H9 (cell line): ENCODE results near the gene C2orf92. TPM values are rescaled to one million over a fixed set of nuclear protein-coding genes. Genes with fewer than 3 reads are reported as not detected.

Experiments used
- DNase-seq: peaks from one replicate; pipeline ENCODE4 v3.0.0-alpha.2; 2017
- H2AFZ ChIP-seq: one replicate; pipeline ENCODE4 v1.6.1; 2013; ENCODE audit warnings: mild to moderate bottlenecking, low read length, control low read depth, moderate library complexity
- H2AK5ac ChIP-seq: 2 replicates; pipeline ENCODE4 v1.6.1; 2013; ENCODE audit warnings: low read length, control low read depth, mixed read lengths; ENCODE audit not compliant: insufficient read length
- H2BK120ac ChIP-seq: one replicate; pipeline ENCODE4 v1.6.1; 2013; ENCODE audit warnings: low read depth, mild to moderate bottlenecking, low read length, control low read depth, inconsistent platforms; ENCODE audit not compliant: poor library complexity, severe bottlenecking
- H2BK12ac ChIP-seq: 2 replicates; pipeline ENCODE4 v1.6.1; 2013; ENCODE audit warnings: low read length, control low read depth, mixed read lengths, low read depth; ENCODE audit not compliant: insufficient read length
- H2BK15ac ChIP-seq: 2 replicates; pipeline ENCODE4 v1.6.1; 2013; ENCODE audit warnings: low read depth, low read length, control low read depth
- H2BK20ac ChIP-seq: one replicate; pipeline ENCODE4 v1.6.1; 2013; ENCODE audit warnings: low read depth, mild to moderate bottlenecking, low read length, control low read depth, inconsistent platforms; ENCODE audit not compliant: poor library complexity, severe bottlenecking
- H2BK5ac ChIP-seq: 2 replicates; pipeline ENCODE4 v1.6.1; 2013; ENCODE audit warnings: low read length, control low read depth, mixed read lengths; ENCODE audit not compliant: insufficient read length
- H3K14ac ChIP-seq: 2 replicates; pipeline ENCODE4 v1.6.1; 2013; ENCODE audit warnings: low read length, control low read depth; ENCODE audit not compliant: insufficient read depth
- H3K18ac ChIP-seq: 2 replicates; pipeline ENCODE4 v1.6.1; 2013; ENCODE audit warnings: low read depth, mild to moderate bottlenecking, mixed read lengths, low read length, control low read depth; ENCODE audit not compliant: insufficient read length
- H3K23ac ChIP-seq: 2 replicates; pipeline ENCODE4 v1.6.1; 2013; ENCODE audit warnings: low read length, control low read depth, mixed read lengths, low read depth; ENCODE audit not compliant: insufficient read length
- H3K23me2 ChIP-seq: 2 replicates; pipeline ENCODE4 v1.6.1; 2013; ENCODE audit warnings: low read depth, mild to moderate bottlenecking, mixed read lengths, low read length, control low read depth; ENCODE audit not compliant: insufficient read length, poor library complexity, severe bottlenecking
- H3K27ac ChIP-seq: 2 replicates; pipeline ENCODE4 v1.5.1; 2013; ENCODE audit warnings: low read length, control low read depth, mixed read lengths, low read depth; ENCODE audit not compliant: insufficient read length
- H3K27me3 ChIP-seq: 2 replicates; pipeline ENCODE4 v1.6.1; 2013; ENCODE audit warnings: low read length, control low read depth, inconsistent platforms; ENCODE audit not compliant: insufficient read depth
- H3K4ac ChIP-seq: 2 replicates; pipeline ENCODE4 v1.6.1; 2013; ENCODE audit warnings: low read depth, mild to moderate bottlenecking, control low read depth, inconsistent platforms, low read length, moderate library complexity
- H3K4me1 ChIP-seq: 2 replicates; pipeline ENCODE4 v1.6.1; 2013; ENCODE audit warnings: low read length, control low read depth, inconsistent platforms; ENCODE audit not compliant: insufficient read depth
- H3K4me2 ChIP-seq: 2 replicates; pipeline ENCODE4 v1.6.1; 2013; ENCODE audit warnings: low read length, control low read depth, mixed read lengths; ENCODE audit not compliant: insufficient read length, insufficient read depth
- H3K56ac ChIP-seq: 2 replicates; pipeline ENCODE4 v1.6.1; 2013; ENCODE audit warnings: low read depth, mild to moderate bottlenecking, mixed read lengths, low read length, control low read depth; ENCODE audit not compliant: insufficient read length
- H3K79me1 ChIP-seq: 2 replicates; pipeline ENCODE4 v1.6.1; 2013; ENCODE audit warnings: low read depth, mild to moderate bottlenecking, moderate library complexity, low read length, control low read depth, inconsistent platforms; ENCODE audit not compliant: insufficient read depth, poor library complexity, severe bottlenecking
- H3K79me2 ChIP-seq: 2 replicates; pipeline ENCODE4 v1.6.1; 2013; ENCODE audit warnings: low read length, control low read depth, inconsistent platforms; ENCODE audit not compliant: insufficient read depth
- H3K9ac ChIP-seq: 2 replicates; pipeline ENCODE4 v1.6.1; 2013; ENCODE audit warnings: low read length, control low read depth, mixed read lengths; ENCODE audit not compliant: insufficient read length; ENCODE audit errors: extremely low read depth
- H3K9me3 ChIP-seq: one replicate; pipeline ENCODE4 v1.6.1; 2013; ENCODE audit warnings: low read depth, low read length, inconsistent platforms; ENCODE audit not compliant: control insufficient read depth
- H3T11ph ChIP-seq: one replicate; pipeline ENCODE4 v1.6.1; 2013; ENCODE audit warnings: mild to moderate bottlenecking, low read length, control low read depth, inconsistent platforms
- H4K20me1 ChIP-seq: one replicate; pipeline ENCODE4 v1.6.1; 2013; ENCODE audit not compliant: control insufficient read depth, insufficient read length, insufficient read depth
- H4K5ac ChIP-seq: 2 replicates; pipeline ENCODE4 v1.6.1; 2013; ENCODE audit warnings: low read depth, mild to moderate bottlenecking, mixed read lengths, low read length, control low read depth; ENCODE audit not compliant: insufficient read length
- H4K8ac ChIP-seq: replicated peaks from 2 replicates; pipeline ENCODE4 v1.6.1; 2013; ENCODE audit warnings: low read length, control low read depth, mixed read lengths, low read depth; ENCODE audit not compliant: insufficient read length
- H4K91ac ChIP-seq: 2 replicates; pipeline ENCODE4 v1.6.1; 2013; ENCODE audit warnings: low read depth, mild to moderate bottlenecking, moderate library complexity, mixed read lengths, low read length, control low read depth; ENCODE audit not compliant: insufficient read length
- H3K27ac Mint-ChIP-seq, 3 experiments: 2 replicates in 2 of 3; 3 replicates in 1 of 3; pipeline ENCODE4 v1.8.0; 2020 to 2021; ENCODE audit warnings: mixed read lengths in 3 of 3, mild to moderate bottlenecking in 1 of 3, moderate library complexity in 1 of 3
- H3K27me3 Mint-ChIP-seq: 2 replicates; pipeline ENCODE4 v1.8.0; 2021; ENCODE audit warnings: low read depth, mild to moderate bottlenecking, moderate library complexity, mixed read lengths
- H3K36me3 Mint-ChIP-seq, 3 experiments: 2 replicates in 2 of 3; 3 replicates in 1 of 3; pipeline ENCODE4 v1.8.0; 2020 to 2021; ENCODE audit warnings: low read depth in 3 of 3, mixed read lengths in 3 of 3; ENCODE audit not compliant: insufficient read depth in 1 of 3
- H3K4me1 Mint-ChIP-seq, 2 experiments: 2 replicates each; pipeline ENCODE4 v1.8.0; 2020; ENCODE audit warnings: mixed read lengths in 2 of 2
- H3K4me3 Mint-ChIP-seq, 2 experiments: 2 replicates in 1 of 2; 3 replicates in 1 of 2; pipeline ENCODE4 v1.8.0; 2020 to 2021; ENCODE audit warnings: mild to moderate bottlenecking in 2 of 2, mixed read lengths in 2 of 2, moderate library complexity in 1 of 2
- H3K9me3 Mint-ChIP-seq, 2 experiments: 2 replicates in 1 of 2; 3 replicates in 1 of 2; pipeline ENCODE4 v1.8.0; 2020; ENCODE audit warnings: mild to moderate bottlenecking in 2 of 2, mixed read lengths in 2 of 2, moderate library complexity in 1 of 2
- CTCF ChIP-seq: fragments of 200-600 bp; sonication (generic); conservative IDR thresholded peaks from 3 replicates; pipeline ENCODE4 v1.8.0; 2021; ENCODE audit warnings: antibody characterized with exemption, mild to moderate bottlenecking
- WGBS: extraction: QIAGEN DNeasy Blood & Tissue Kit; methylation state at CpG from one replicate; pipeline ENCODE4 v1.1.7; 2013; ENCODE audit warnings: missing lambda C conversion rate, low lambda C conversion rate, mixed read lengths; ENCODE audit not compliant: insufficient read length; ENCODE audit errors: extremely low coverage; 5-methylcytosine and 5-hydroxymethylcytosine counted together
- total RNA-seq: library from RNA; stranded (reverse); gene quantifications from 2 replicates; pipeline ENCODE4 v1.2.1, GENCODE V29; 2021

C2orf92 gene
- total RNA-seq, 1 experiment from 2014 or later, result 7.3 TPM

GRCh38 chr2:97673182-97673914, 3.8 kb downstream of the C2orf92 start:
- H4K91ac ChIP-seq, result no peak overlapping the region
- no peak overlapping the region for H2BK120ac ChIP-seq
- no peak overlapping the region for H3K4ac ChIP-seq
- no peak overlapping the region for H3K18ac ChIP-seq
- no peaks in the 10 kb centered on the region for H3K4me1 ChIP-seq
- peak overlapping the region; percentile 86 for H4K8ac ChIP-seq
- H3K79me2 ChIP-seq, result no peaks in the 10 kb centered on the region
- H3K23me2 ChIP-seq, result no peaks in the 10 kb centered on the region
- no CpG with 5 or more reads among the region's 9 CpGs for WGBS
- Mint-ChIP-seq H3K36me3 (peaks cover 0 to 17% (median 2%) of the 10 kb centered on the region in 3 experiments; a peak in 2 of 7 replicates), H3K27ac (peak overlapping the region in 1 of 3 experiments; percentile 20; a peak in 2 of 7 replicates), H3K27me3 (no peaks in the 10 kb centered on the region), H3K4me1 (peaks cover 6 to 10% of the 10 kb centered on the region in 2 experiments), H3K9me3 (peaks cover 5 to 12% of the 10 kb centered on the region in 2 experiments; a peak in 2 of 5 replicates), H3K4me3 (no peak overlapping the region)
- H2AFZ ChIP-seq, result no peak overlapping the region
- no peaks in the 10 kb centered on the region for H3K79me1 ChIP-seq
- H3K14ac ChIP-seq, result no peak overlapping the region
- H3K9me3 ChIP-seq, result no peaks in the 10 kb centered on the region
- no peak for DNase-seq
- no peaks in the 10 kb centered on the region; the same call in 1 of the 2 replicates for H3K27me3 ChIP-seq
- H3K27ac ChIP-seq, result no peak overlapping the region
- H3K56ac ChIP-seq, result no peak overlapping the region
- H2AK5ac ChIP-seq, result no peak overlapping the region
- TF ChIP-seq CTCF, result no peak
- no peak overlapping the region for H4K5ac ChIP-seq
- no peak overlapping the region for H2BK12ac ChIP-seq
- H3K23ac ChIP-seq, result no peak overlapping the region
- no peak overlapping the region for H2BK20ac ChIP-seq
- H3K4me2 ChIP-seq, result no peak overlapping the region
- no peak overlapping the region for H3K9ac ChIP-seq
- no peak overlapping the region for H3T11ph ChIP-seq
- H2BK15ac ChIP-seq, result no peak overlapping the region
- H2BK5ac ChIP-seq, result no peak overlapping the region
- no peaks in the 10 kb centered on the region for H4K20me1 ChIP-seq
